ENCODE data around the gene RFXAP.

The RFXAP gene

GRCh38 chr13:36817996-36818803, 822 bp upstream of the RFXAP start:
- no peak for DNase-seq (ENCODE audit: low read depth)

- no peak for DNase-seq (ENCODE audit: low read depth)
Measured at GRCh38 chr13:36819739-36820090, 693 bp downstream of the RFXAP start.

DNA sequence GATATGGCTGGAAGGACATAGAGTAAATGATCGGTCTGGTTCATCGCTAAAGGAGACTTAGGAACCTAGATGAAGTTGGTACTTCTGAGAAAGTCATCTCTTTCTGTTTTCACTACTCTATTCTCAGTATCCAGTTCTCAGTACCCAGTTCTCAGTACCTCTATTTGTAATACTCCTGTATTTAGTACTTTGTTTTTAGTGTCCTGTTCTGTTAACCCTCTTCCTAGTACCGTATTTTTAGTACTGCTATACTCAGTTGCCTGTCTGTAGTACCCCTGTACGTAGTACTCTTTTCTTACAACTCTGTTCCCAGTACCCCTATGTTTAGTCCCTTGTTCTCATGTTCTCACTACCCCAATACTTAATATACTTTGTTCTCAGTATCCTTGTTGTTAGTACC, 1.2 kb downstream of the RFXAP start:
- DNase-seq (ENCODE audit: low read depth) = no peak

- no peak for DNase-seq (ENCODE audit: low read depth)
Measured at GRCh38 chr13:36822785-36823184, 3.8 kb downstream of the RFXAP start.

DNA sequence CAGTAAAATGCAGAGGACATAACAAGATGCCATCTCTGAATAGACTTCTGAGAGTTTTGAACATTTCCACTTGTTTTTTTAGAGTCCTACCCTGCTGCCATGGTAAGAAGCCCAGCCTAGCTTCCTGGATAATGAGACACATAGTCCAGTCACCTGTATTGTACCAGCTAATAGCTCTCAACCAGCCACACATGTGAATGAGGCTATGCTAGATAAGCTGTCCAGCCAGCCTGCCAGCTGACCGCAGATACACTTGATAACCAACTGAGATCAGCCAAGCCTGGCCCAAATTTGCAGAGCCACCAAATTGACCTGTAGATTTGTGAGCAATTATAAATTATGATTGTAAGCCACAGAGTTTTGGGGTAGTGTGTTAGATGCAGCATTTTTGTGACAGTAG, 10.7 kb downstream of the RFXAP start:
- DNase-seq (ENCODE audit: low read depth) = no peak

DNA sequence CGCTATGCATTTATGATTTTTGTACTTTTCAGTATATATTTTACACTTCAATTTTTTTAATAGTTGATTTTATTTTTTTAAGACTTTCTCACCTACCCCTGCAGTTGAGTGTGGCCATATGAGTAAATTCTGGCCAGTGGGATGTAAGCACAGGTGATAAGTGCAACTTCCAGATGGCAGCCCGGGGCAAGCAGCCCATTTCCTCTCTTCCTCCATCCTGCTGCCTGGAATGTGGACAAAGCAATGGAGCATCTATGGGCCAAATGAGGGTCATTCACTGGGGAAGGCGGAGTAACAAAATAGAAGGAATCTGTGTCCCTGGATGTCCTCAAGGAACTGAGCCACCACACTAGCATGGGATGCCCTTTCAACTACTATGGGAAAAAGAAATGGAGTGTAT, 12.3 kb downstream of the RFXAP start:
- DNase-seq (ENCODE audit: low read depth) = no peak

DNA sequence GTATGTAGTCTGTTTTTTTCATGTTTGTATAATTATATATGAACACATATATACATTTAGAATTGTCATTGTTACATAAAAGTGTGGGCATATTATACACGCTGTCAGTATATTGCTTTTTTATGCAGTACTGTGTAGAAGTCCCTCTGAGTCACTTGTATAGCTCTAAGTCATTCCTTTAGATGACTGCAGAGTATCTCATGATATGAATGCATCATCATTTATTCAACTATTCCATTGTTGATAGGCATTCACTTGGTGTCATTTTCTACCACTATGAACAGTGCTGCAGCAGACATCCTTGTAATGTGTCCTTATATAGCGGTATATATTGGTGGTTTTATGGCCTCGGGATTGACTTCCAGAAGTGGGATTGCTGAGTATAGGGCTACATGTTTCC, 15.3 kb downstream of the RFXAP start:
- no peak for DNase-seq (ENCODE audit: low read depth)

- no peak for DNase-seq (ENCODE audit: low read depth)
Measured at GRCh38 chr13:36837354-36838092, 18.5 kb downstream of the RFXAP start.

- no peak for DNase-seq (ENCODE audit: low read depth)
Measured at GRCh38 chr13:36839281-36839680, 20.3 kb downstream of the RFXAP start.

DNA sequence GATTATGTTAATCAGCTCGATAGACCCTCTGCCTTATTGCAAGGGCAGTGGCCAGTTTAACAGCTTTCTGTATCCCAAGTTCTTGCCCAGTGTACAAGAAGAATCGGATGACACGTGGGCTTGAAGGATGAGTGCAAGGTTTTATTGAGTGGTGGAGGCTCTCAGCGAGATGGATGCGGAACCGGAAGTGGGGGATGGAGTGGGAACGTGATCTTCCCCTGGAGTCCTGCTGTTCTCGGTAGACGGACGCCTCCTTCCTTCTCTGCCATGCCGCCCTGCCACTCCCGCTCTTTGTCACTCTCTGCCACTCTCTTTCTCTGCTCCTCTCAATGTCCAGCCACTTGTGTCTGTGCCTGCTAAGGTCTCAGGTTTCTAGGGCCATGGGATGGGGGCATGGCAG, 21.0 kb downstream of the RFXAP start:
- no peak for DNase-seq (ENCODE audit: low read depth)

- no peak for DNase-seq (ENCODE audit: low read depth)
Measured at GRCh38 chr13:36840718-36841250, 21.8 kb downstream of the RFXAP start.

- DNase-seq (ENCODE audit: low read depth) = no peak
Measured at GRCh38 chr13:36841391-36841790, 22.4 kb downstream of the RFXAP start.

DNA sequence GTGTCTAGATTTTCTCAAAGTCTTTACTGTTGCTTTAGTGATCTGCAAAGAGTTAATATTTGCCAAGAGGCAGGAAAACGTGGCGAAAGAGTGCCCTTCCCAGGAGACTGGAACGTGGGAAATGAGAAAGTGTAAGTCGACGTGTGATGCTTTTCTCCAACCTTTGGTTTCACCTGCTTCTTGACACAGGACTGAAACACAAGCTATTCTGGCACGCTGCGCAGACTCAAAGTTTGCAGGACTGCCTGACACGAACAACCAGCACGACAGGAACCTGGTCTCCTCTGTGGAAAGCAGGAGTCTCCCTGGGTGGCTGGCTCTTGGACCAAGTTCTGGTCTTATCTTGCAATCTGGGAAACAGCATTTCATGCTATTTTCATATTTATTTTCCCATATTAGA, 28.6 kb downstream of the RFXAP start:
- DNase-seq (ENCODE audit: low read depth) = no peak

GRCh38 chr13:36848199-36848982, 29.4 kb downstream of the RFXAP start:
- DNase-seq (ENCODE audit: low read depth) = no peak

GRCh38 chr13:36850790-36851438, 31.9 kb downstream of the RFXAP start:
- no peak for DNase-seq (ENCODE audit: low read depth)

GRCh38 chr13:36857253-36857652, 38.2 kb downstream of the RFXAP start:
- no peak for DNase-seq (ENCODE audit: low read depth)

- DNase-seq (ENCODE audit: low read depth) = peak; percentile 6
Measured at GRCh38 chr13:36858290-36858689, 39.3 kb downstream of the RFXAP start.

GRCh38 chr13:36859259-36859658, 40.2 kb downstream of the RFXAP start:
- no peak for DNase-seq (ENCODE audit: low read depth)

- no peak for DNase-seq (ENCODE audit: low read depth)
Measured at GRCh38 chr13:36862002-36862685, 43.1 kb downstream of the RFXAP start.

GRCh38 chr13:36862722-36863121, 43.7 kb downstream of the RFXAP start:
- no peak for DNase-seq (ENCODE audit: low read depth)

- no peak for DNase-seq (ENCODE audit: low read depth)
Measured at GRCh38 chr13:36865265-36865664, 46.2 kb downstream of the RFXAP start.
